EH (cell line): ENCODE results near the gene RNASE3.
A peak's percentile ranks its signal among the peaks of the same experiment; 100 is the strongest.
"Not testable (repeated sequence)": the region's sequence is repeated elsewhere in the genome, so short reads cannot be mapped to it uniquely, and the experiment has no call there.

ENCODE experiments used
- DNase-seq: peaks from one replicate; pipeline ENCODE4 v3.0.0-alpha.2; 2015; ENCODE audit warnings: low read depth

RNASE3 gene

DNA sequence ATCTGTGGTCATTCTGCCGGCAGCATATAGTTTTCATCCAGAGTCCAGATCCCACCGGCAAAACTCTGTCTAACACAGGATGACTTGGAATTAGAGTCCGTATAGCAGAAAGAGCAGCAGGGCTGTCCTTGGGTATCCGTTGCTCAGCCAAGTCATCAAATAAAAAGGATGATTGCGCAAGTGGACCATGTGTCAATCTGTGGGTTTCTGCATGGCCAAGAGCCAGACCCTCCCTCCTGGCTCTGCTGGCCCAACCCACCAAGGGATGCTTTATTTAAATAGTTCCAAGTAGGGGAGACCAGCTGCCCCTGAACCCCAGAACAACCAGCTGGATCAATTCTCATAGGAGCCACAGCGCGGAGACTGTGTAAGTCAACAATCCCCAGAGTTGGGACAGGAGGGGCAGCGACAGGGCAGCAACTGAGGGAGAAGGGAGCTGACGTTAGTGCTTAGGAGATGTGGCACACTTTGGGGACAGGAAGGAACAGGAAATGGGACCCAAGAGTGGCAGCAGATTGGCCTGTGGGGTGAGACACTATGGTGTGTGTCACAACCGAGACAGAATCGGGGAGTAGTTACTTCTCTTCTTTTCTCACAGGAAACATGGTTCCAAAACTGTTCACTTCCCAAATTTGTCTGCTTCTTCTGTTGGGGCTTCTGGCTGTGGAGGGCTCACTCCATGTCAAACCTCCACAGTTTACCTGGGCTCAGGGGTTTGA, 28.0 kb downstream of the RNASE3 start:
- peak; percentile 4 for DNase-seq

GRCh38 chr14:20923766-20924297, 32.6 kb downstream of the RNASE3 start:
- DNase-seq: not testable (repeated sequence)

DNA sequence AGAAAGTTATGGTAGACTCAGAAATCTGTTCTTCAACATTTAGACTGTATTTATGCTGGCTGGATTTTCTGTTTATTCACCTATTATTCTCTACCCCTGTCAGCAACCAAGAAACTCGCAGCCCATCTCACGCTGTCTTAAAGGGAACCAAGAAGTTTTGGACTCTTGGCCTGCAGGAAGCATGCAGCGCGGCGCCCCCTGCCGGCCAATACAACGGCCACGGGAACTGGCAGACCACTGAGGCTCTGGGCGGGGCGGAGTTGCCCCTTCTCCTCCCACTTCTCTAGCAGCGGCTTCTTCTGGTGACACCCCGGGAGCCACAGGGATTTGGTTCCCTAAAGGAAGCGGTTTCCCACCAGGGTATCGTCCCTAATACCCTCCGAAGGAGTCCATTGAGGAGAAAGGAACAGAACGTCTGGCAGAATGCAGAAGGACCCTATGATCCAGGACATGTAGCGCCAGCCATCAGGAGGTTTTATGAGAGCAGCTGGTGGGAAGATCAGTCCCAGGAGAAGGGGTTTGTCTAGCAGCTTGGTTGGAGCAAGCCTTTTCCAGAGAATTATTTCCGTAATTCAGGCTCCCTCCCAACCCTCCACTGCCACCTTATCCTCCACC, 43.1 kb downstream of the RNASE3 start:
- peak; percentile 16 for DNase-seq

GRCh38 chr14:20935303-20935984, 44.3 kb downstream of the RNASE3 start:
- no peak for DNase-seq
